H1 (cell line): ENCODE results near the gene TPD52L1. TPM values are rescaled to one million over a fixed set of nuclear protein-coding genes. Genes with fewer than 3 reads are reported as not detected.

ENCODE experiments used
- KDM1A ChIP-seq: fragments of 200-600, 300-600 bp; sonication (generic); IDR thresholded peaks from 2 replicates; pipeline ENCODE4 v1.7.1; 2016; ENCODE audit warnings: mild to moderate bottlenecking, low read length, borderline replicate concordance
- NANOG ChIP-seq: IDR thresholded peaks from 2 replicates; pipeline ENCODE4 v1.6.1; 2011; ENCODE audit warnings: low read length, low read depth, mild to moderate bottlenecking, inconsistent platforms; ENCODE audit not compliant: insufficient read depth, poor library complexity, severe bottlenecking
- POU5F1 ChIP-seq: IDR thresholded peaks from 2 replicates; pipeline ENCODE4 v1.6.1; 2011; ENCODE audit warnings: low read depth, mild to moderate bottlenecking, low read length, moderate library complexity
- RAD21 ChIP-seq, 2 experiments: IDR thresholded peaks in 1 of 2; conservative IDR thresholded peaks in 1 of 2; 2 replicates each; pipeline ENCODE4 v1.6.1; 2011; ENCODE audit warnings: low read depth in 2 of 2, low read length in 2 of 2, improper control_type of control experiment in 1 of 2, inconsistent platforms in 1 of 2, mild to moderate bottlenecking in 1 of 2, moderate library complexity in 1 of 2
- RXRA ChIP-seq: IDR thresholded peaks from 2 replicates; pipeline ENCODE4 v1.6.1; 2011; ENCODE audit warnings: low read depth, mild to moderate bottlenecking, low read length, moderate library complexity; ENCODE audit not compliant: insufficient read depth
- TAF1 ChIP-seq: IDR thresholded peaks from 2 replicates; pipeline ENCODE4 v1.6.1; 2011; ENCODE audit warnings: mild to moderate bottlenecking, low read depth, low read length
- TEAD4 ChIP-seq: IDR thresholded peaks from 2 replicates; pipeline ENCODE4 v1.6.1; 2012; ENCODE audit warnings: low read depth, low read length, inconsistent platforms, mixed read lengths
- polyA plus RNA-seq, 7 experiments: library from polyadenylated mRNA; depleted of rRNA in 3 of 7; stranded (reverse) in 5 of 7; unstranded in 2 of 7; fragments of >200 nt in 5 of 7; fragments of 200-250 nt in 2 of 7; gene quantifications; 1 replicate in 5 of 7; 2 replicates in 1 of 7; 4 replicates in 1 of 7; pipeline versions ENCODE4 v1.2.1 to v1.2.3, GENCODE V29; 2011 to 2013; ENCODE audit warnings: missing spikeins in 2 of 7, mixed read lengths in 2 of 7
- total RNA-seq: library from RNA; stranded (reverse); fragmentation: NEBNext Ultra II Directional; extraction: Animal tissue kit (Norgen Biotek cat#: 25700); gene quantifications from 2 replicates; pipeline ENCODE4 v1.2.1, GENCODE V29; 2021
- TF ChIP-seq, protein P1 (sequence below): fragments of 300-600 bp; sonication (generic); IDR thresholded peaks from 2 replicates; pipeline ENCODE4 v1.7.1; 2012; ENCODE audit warnings: low read length, moderate library complexity, mild to moderate bottlenecking, inconsistent platforms; ENCODE audit not compliant: insufficient replicate concordance
- TF ChIP-seq, protein P2 (sequence below): IDR thresholded peaks from 2 replicates; pipeline ENCODE4 v1.6.1; 2012; ENCODE audit warnings: inconsistent platforms

Gene TPD52L1
- total and polyA plus RNA-seq, 2 of the 8 experiments (the other 6 are each of a cell fraction or from before 2014, with no cell fraction given): 7.4 to 14.2 TPM

GRCh38 chr6:125153391-125154117, at the start of gene TPD52L1 (continued):
- TF ChIP-seq, protein P1, sequence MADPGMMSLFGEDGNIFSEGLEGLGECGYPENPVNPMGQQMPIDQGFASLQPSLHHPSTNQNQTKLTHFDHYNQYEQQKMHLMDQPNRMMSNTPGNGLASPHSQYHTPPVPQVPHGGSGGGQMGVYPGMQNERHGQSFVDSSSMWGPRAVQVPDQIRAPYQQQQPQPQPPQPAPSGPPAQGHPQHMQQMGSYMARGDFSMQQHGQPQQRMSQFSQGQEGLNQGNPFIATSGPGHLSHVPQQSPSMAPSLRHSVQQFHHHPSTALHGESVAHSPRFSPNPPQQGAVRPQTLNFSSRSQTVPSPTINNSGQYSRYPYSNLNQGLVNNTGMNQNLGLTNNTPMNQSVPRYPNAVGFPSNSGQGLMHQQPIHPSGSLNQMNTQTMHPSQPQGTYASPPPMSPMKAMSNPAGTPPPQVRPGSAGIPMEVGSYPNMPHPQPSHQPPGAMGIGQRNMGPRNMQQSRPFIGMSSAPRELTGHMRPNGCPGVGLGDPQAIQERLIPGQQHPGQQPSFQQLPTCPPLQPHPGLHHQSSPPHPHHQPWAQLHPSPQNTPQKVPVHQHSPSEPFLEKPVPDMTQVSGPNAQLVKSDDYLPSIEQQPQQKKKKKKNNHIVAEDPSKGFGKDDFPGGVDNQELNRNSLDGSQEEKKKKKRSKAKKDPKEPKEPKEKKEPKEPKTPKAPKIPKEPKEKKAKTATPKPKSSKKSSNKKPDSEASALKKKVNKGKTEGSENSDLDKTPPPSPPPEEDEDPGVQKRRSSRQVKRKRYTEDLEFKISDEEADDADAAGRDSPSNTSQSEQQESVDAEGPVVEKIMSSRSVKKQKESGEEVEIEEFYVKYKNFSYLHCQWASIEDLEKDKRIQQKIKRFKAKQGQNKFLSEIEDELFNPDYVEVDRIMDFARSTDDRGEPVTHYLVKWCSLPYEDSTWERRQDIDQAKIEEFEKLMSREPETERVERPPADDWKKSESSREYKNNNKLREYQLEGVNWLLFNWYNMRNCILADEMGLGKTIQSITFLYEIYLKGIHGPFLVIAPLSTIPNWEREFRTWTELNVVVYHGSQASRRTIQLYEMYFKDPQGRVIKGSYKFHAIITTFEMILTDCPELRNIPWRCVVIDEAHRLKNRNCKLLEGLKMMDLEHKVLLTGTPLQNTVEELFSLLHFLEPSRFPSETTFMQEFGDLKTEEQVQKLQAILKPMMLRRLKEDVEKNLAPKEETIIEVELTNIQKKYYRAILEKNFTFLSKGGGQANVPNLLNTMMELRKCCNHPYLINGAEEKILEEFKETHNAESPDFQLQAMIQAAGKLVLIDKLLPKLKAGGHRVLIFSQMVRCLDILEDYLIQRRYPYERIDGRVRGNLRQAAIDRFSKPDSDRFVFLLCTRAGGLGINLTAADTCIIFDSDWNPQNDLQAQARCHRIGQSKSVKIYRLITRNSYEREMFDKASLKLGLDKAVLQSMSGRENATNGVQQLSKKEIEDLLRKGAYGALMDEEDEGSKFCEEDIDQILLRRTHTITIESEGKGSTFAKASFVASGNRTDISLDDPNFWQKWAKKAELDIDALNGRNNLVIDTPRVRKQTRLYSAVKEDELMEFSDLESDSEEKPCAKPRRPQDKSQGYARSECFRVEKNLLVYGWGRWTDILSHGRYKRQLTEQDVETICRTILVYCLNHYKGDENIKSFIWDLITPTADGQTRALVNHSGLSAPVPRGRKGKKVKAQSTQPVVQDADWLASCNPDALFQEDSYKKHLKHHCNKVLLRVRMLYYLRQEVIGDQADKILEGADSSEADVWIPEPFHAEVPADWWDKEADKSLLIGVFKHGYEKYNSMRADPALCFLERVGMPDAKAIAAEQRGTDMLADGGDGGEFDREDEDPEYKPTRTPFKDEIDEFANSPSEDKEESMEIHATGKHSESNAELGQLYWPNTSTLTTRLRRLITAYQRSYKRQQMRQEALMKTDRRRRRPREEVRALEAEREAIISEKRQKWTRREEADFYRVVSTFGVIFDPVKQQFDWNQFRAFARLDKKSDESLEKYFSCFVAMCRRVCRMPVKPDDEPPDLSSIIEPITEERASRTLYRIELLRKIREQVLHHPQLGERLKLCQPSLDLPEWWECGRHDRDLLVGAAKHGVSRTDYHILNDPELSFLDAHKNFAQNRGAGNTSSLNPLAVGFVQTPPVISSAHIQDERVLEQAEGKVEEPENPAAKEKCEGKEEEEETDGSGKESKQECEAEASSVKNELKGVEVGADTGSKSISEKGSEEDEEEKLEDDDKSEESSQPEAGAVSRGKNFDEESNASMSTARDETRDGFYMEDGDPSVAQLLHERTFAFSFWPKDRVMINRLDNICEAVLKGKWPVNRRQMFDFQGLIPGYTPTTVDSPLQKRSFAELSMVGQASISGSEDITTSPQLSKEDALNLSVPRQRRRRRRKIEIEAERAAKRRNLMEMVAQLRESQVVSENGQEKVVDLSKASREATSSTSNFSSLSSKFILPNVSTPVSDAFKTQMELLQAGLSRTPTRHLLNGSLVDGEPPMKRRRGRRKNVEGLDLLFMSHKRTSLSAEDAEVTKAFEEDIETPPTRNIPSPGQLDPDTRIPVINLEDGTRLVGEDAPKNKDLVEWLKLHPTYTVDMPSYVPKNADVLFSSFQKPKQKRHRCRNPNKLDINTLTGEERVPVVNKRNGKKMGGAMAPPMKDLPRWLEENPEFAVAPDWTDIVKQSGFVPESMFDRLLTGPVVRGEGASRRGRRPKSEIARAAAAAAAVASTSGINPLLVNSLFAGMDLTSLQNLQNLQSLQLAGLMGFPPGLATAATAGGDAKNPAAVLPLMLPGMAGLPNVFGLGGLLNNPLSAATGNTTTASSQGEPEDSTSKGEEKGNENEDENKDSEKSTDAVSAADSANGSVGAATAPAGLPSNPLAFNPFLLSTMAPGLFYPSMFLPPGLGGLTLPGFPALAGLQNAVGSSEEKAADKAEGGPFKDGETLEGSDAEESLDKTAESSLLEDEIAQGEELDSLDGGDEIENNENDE: peak; percentile 3
- TF ChIP-seq, protein P2, sequence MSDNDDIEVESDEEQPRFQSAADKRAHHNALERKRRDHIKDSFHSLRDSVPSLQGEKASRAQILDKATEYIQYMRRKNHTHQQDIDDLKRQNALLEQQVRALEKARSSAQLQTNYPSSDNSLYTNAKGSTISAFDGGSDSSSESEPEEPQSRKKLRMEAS: peak; percentile 80; the same call in 1 of the 2 replicates
- TF ChIP-seq RXRA: no peak
- TF ChIP-seq KDM1A: peak; percentile 95
- TF ChIP-seq TEAD4: peak; percentile 45; the same call in 1 of the 2 replicates
- TF ChIP-seq TAF1: peak; percentile 37; the same call in 1 of the 2 replicates
- TF ChIP-seq NANOG: no peak
- TF ChIP-seq RAD21 (IDR thresholded peaks at IDR 0.05 in 1 of 2, conservative IDR thresholded peaks at IDR 0.05 in 1 of 2; ENCODE audit: low read depth in 2 of 2, low read length in 2 of 2): peak; percentile 71 to 78
- TF ChIP-seq POU5F1: no peak
